ENCODE data around the gene TMEM175.
A peak's percentile ranks its signal among the peaks of the same experiment; 100 is the strongest.
"Not testable (repeated sequence)": the region's sequence is repeated elsewhere in the genome, so short reads cannot be mapped to it uniquely, and the experiment has no call there.

TMEM175 gene

GRCh38 chr4:973431-974397 is 41.5 kb downstream of the TMEM175 start, which contains the start of gene DGKQ:
DGKQ (minus strand) TSS chr4:973569; CDS start chr4:973482, 87 bp downstream.
- Histone ChIP-seq H3K9me3 (no peaks in the 10 kb centered on the region), H3K4me3 (peak within 1 kb of the TSS; percentile 61 to 73), H3K27me3 (no peaks in the 10 kb centered on the region), H3K27ac (peak within 1 kb of the TSS; percentile 36 to 45), H3K36me3 (no peaks in the 10 kb centered on the region), H3K4me1 (peaks cover 0 to 29% (median 23%) of the 10 kb centered on the region in 4 donors)
- intact Hi-C loops (cut with DNase I; ENCODE audit: low total_unique reads): loop anchor here (5.0 to 10.0 kb wide), 2 partner anchors 41 to 1961 kb away; partner anchors contain the start of genes GAK and TMEM175
- no peak for TF ChIP-seq CTCF (IDR thresholded peaks at IDR 0.05)
- DNase-seq: peak; percentile 84 to 93

GRCh38 chr4:974668-975067 is 42.4 kb downstream of the TMEM175 start:
- no peak for DNase-seq
- H3K27ac ChIP-seq: no peak overlapping the region
- H3K36me3 ChIP-seq: no peaks in the 10 kb centered on the region
- H3K4me1 ChIP-seq: peaks cover 0 to 29% (median 23%) of the 10 kb centered on the region in 4 donors
- intact Hi-C loops (cut with DNase I; ENCODE audit: low total_unique reads): loop anchor here (5.0 to 10.0 kb wide), 2 partner anchors 42 to 1960 kb away; partner anchors contain the start of genes GAK and TMEM175
- H3K4me3 ChIP-seq: no peak overlapping the region
- no peaks in the 10 kb centered on the region for H3K9me3 ChIP-seq
- no peak for TF ChIP-seq CTCF (IDR thresholded peaks at IDR 0.05)
- H3K27me3 ChIP-seq: no peaks in the 10 kb centered on the region

- intact Hi-C loops (cut with DNase I; ENCODE audit: low total_unique reads): loop anchor here (10.0 kb wide), 1 partner anchor 1959 kb away; no protein-coding TSS in a partner anchor
- not testable (repeated sequence) for H3K36me3 ChIP-seq, H3K9me3 ChIP-seq, H3K4me3 ChIP-seq, H3K27me3 ChIP-seq, H3K27ac ChIP-seq, DNase-seq
- peaks cover 0 to 26% (median 23%) of the 10 kb centered on the region in 4 donors for H3K4me1 ChIP-seq
Measured at GRCh38 chr4:976016-976415, 43.8 kb downstream of the TMEM175 start.

GRCh38 chr4:978957-979701 is 46.9 kb downstream of the TMEM175 start:
- no peak for TF ChIP-seq CTCF (IDR thresholded peaks at IDR 0.05)
- peaks cover 0 to under 1% (median 0%) of the 10 kb centered on the region in 4 donors for H3K4me1 ChIP-seq
- H3K27me3 ChIP-seq: no peaks in the 10 kb centered on the region
- H3K9me3 ChIP-seq: no peaks in the 10 kb centered on the region
- no peaks in the 10 kb centered on the region for H3K36me3 ChIP-seq
- no peak for DNase-seq
- H3K4me3 ChIP-seq: no peak overlapping the region
- H3K27ac ChIP-seq: no peak overlapping the region
- intact Hi-C loops (cut with DNase I; ENCODE audit: low total_unique reads): loop anchor here (10.0 kb wide), 1 partner anchor 1956 kb away; no protein-coding TSS in a partner anchor

- intact Hi-C loops (cut with DNase I; ENCODE audit: low total_unique reads): no loop called here
- Histone ChIP-seq H3K27me3 (no peaks in the 10 kb centered on the region), H3K27ac (no peak overlapping the region), H3K36me3 (no peaks in the 10 kb centered on the region), H3K4me3 (no peak overlapping the region), H3K4me1 (peaks cover 0 to 19% (median 12%) of the 10 kb centered on the region in 4 donors), H3K9me3 (no peaks in the 10 kb centered on the region)
- no peak for DNase-seq
- TF ChIP-seq CTCF (IDR thresholded peaks at IDR 0.05): no peak
Measured at GRCh38 chr4:982291-982690, 50.0 kb downstream of the TMEM175 start.

Measured in tibial artery (tissue), 4 donors.